SK-N-MC (cell line): ENCODE results near the gene PERM1.

Experiments used
- DNase-seq: peaks from one replicate; pipeline ENCODE4 v3.0.0-alpha.2; 2011; ENCODE audit warnings: low read depth, low spot score
- H3K27ac ChIP-seq: fragments of 200-600 bp; sonication (generic); 2 replicates; pipeline ENCODE4 v1.5.1; 2016; ENCODE audit warnings: mixed run types
- H3K36me3 ChIP-seq: fragments of 200-600 bp; sonication (generic); 2 replicates; pipeline ENCODE4 v1.6.1; 2017; ENCODE audit warnings: antibody characterized with exemption, low read length, mixed read lengths; ENCODE audit not compliant: insufficient read depth
- H3K4me3 ChIP-seq: fragments of 200-600 bp; sonication (generic); 2 replicates; pipeline ENCODE4 v1.5.1; 2016
- H3K9ac ChIP-seq: fragments of 200-600 bp; sonication (generic); 2 replicates; pipeline ENCODE4 v1.8.0; 2017; ENCODE audit warnings: mixed run types, mixed read lengths; ENCODE audit not compliant: insufficient read length
- H3K9me3 ChIP-seq: fragments of 200-600 bp; sonication (generic); 2 replicates; pipeline ENCODE4 v1.6.1; 2017; ENCODE audit warnings: low read depth, mild to moderate bottlenecking, antibody characterized with exemption, low read length, moderate library complexity, mixed read lengths
- EZH2 ChIP-seq: fragments of 200-600 bp; sonication (generic); IDR thresholded peaks from one replicate; pipeline ENCODE4 v1.6.1; 2017; ENCODE audit warnings: antibody characterized with exemption
- FOXP2 ChIP-seq: optimal IDR thresholded peaks from 2 replicates; pipeline ENCODE3; 2011; ENCODE audit warnings: mild to moderate bottlenecking, moderate library complexity; ENCODE audit not compliant: insufficient read depth; ENCODE audit errors: extremely low read length, control extremely low read depth
- POLR2AphosphoS5 ChIP-seq: IDR thresholded peaks from 2 replicates; pipeline ENCODE4 v1.6.1; 2012; ENCODE audit warnings: mild to moderate bottlenecking, low read depth, low read length, borderline replicate concordance

The PERM1 gene

GRCh38 chr1:942411-942821 is 39.5 kb downstream of the PERM1 start:
- DNase-seq, result no peak
- no peaks in the 10 kb centered on the region for H3K9me3 ChIP-seq
- peak overlapping the region; percentile 82 for H3K27ac ChIP-seq
- peaks cover 32% of the 10 kb centered on the region for H3K36me3 ChIP-seq
- no peak for TF ChIP-seq FOXP2
- no peak for TF ChIP-seq EZH2
- no peak for TF ChIP-seq POLR2AphosphoS5
- H3K9ac ChIP-seq, result peak overlapping the region; percentile 35
- peak overlapping the region; percentile 77 for H3K4me3 ChIP-seq

- Histone ChIP-seq H3K9ac (peak overlapping the region; percentile 45), H3K4me3 (peak overlapping the region; percentile 77), H3K27ac (peak overlapping the region; percentile 82), H3K9me3 (no peaks in the 10 kb centered on the region), H3K36me3 (peaks cover 26% of the 10 kb centered on the region)
- no peak for DNase-seq
- TF ChIP-seq POLR2AphosphoS5 (peak; percentile 67), EZH2 (no peak)
Observed at GRCh38 chr1:941588-942383, 40.1 kb downstream of the PERM1 start.

- Histone ChIP-seq H3K27ac (peak overlapping the region; percentile 82), H3K9ac (peak overlapping the region; percentile 45), H3K4me3 (peak overlapping the region; percentile 77), H3K36me3 (peaks cover 23% of the 10 kb centered on the region), H3K9me3 (no peaks in the 10 kb centered on the region)
- TF ChIP-seq POLR2AphosphoS5, result no peak
- no peak for TF ChIP-seq FOXP2
- TF ChIP-seq EZH2, result no peak
- no peak for DNase-seq
Observed at GRCh38 chr1:941015-941587, 40.8 kb downstream of the PERM1 start.

- peak overlapping the region; percentile 45 for H3K9ac ChIP-seq
- no peak for TF ChIP-seq EZH2
- TF ChIP-seq POLR2AphosphoS5, result peak; percentile 41
- TF ChIP-seq FOXP2, result no peak
Observed at GRCh38 chr1:940107-941014, 41.5 kb downstream of the PERM1 start.

GRCh38 chr1:939511-940106 is 42.3 kb downstream of the PERM1 start:
- Histone ChIP-seq H3K4me3 (peak overlapping the region; percentile 28; the same call in 1 of the 2 replicates), H3K36me3 (peaks cover 8% of the 10 kb centered on the region), H3K27ac (peak overlapping the region; percentile 85), H3K9ac (no peak overlapping the region), H3K9me3 (no peaks in the 10 kb centered on the region)
- no peak for TF ChIP-seq EZH2
- TF ChIP-seq FOXP2, result no peak
- peak; percentile 19; the same call in 1 of the 2 replicates for TF ChIP-seq POLR2AphosphoS5
- no peak for DNase-seq

More at GRCh38 chr1:940107-941014, 41.5 kb downstream of the PERM1 start:
- DNase-seq, result no peak
- peak overlapping the region; percentile 85 for H3K27ac ChIP-seq
- H3K36me3 ChIP-seq, result peaks cover 16% of the 10 kb centered on the region
- no peaks in the 10 kb centered on the region for H3K9me3 ChIP-seq
- peak overlapping the region; percentile 77 for H3K4me3 ChIP-seq

- no peak overlapping the region for H3K9ac ChIP-seq
- peak overlapping the region; percentile 85 for H3K27ac ChIP-seq
- no peak for DNase-seq
- no peaks in the 10 kb centered on the region for H3K9me3 ChIP-seq
- TF ChIP-seq POLR2AphosphoS5 (no peak), FOXP2 (no peak)
- H3K36me3 ChIP-seq, result peaks cover 2% of the 10 kb centered on the region; the same call in 1 of the 2 replicates
- H3K4me3 ChIP-seq, result no peak overlapping the region
Observed at GRCh38 chr1:938711-939489, 43.0 kb downstream of the PERM1 start.

GRCh38 chr1:938088-938683 is 43.7 kb downstream of the PERM1 start:
- no peak for DNase-seq
- Histone ChIP-seq H3K27ac (peak overlapping the region; percentile 35), H3K4me3 (no peak overlapping the region), H3K9me3 (no peaks in the 10 kb centered on the region), H3K9ac (no peak overlapping the region), H3K36me3 (no peaks in the 10 kb centered on the region; the same call in 1 of the 2 replicates)
- no peak for TF ChIP-seq FOXP2
- no peak for TF ChIP-seq POLR2AphosphoS5
- no peak for TF ChIP-seq EZH2
